HepG2 (cell line): Measurements from ENCODE around the gene VAC14. TPM values are rescaled to one million over a fixed set of nuclear protein-coding genes. Genes with fewer than 3 reads are reported as not detected.

Experiments
- ATAC-seq: fragments of 200-7000 bp; cut with Tn5 transposase; 3 replicates; pipeline ENCODE4 v1.9.1; 2020; ENCODE audit warnings: mild to moderate bottlenecking, moderate library complexity
- BruUV-seq: library from RNA; stranded (reverse); fragments of 400-500 nt; replicated peaks from 2 replicates; lab custom pipeline; 2021; lab: Mats Ljungman, UMichigan
- CTCF ChIA-PET: fragments of 300-600 bp; formaldehyde crosslinking; extraction: SDS; loops from one replicate; lab custom pipeline; 2021; ENCODE audit warnings: low total read pairs, inconsistent platforms, low intra/inter-chr PET ratio; lab: Yijun Ruan, JAX
- POLR2A ChIA-PET: fragments of 350-600 bp; sonication (Branson Sonifier 250); formaldehyde crosslinking; loops from one replicate; lab custom pipeline; 2020; ENCODE audit warnings: antibody characterized with exemption, inconsistent platforms; lab: Yijun Ruan, JAX
- DNase-seq: peaks from one replicate; pipeline ENCODE4 v3.0.0-alpha.2; 2015; ENCODE audit warnings: low spot score
- FAIRE-seq: peaks from 3 replicates; lab custom pipeline; 2011; peaks lifted over from hg19 to GRCh38; lab: Jason Lieb, UNC
- H2AFZ ChIP-seq: one replicate; pipeline ENCODE4 v1.6.1; 2011; ENCODE audit warnings: low read length, inconsistent platforms
- H3K27ac ChIP-seq: fragments of 300-600 bp; 3 replicates; pipeline ENCODE4 v1.8.0; 2011; ENCODE audit warnings: mixed run types, mild to moderate bottlenecking, mixed read lengths, low read length, inconsistent platforms; ENCODE audit not compliant: insufficient read depth; ENCODE audit errors: extremely low read length
- H3K27me3 ChIP-seq, 2 experiments: fragments of 200-600 bp in 1 of 2; 2 replicates in 1 of 2; 3 replicates in 1 of 2; pipeline versions ENCODE4 v1.6.0 to v1.8.0; 2011; ENCODE audit warnings: low read length in 2 of 2, mild to moderate bottlenecking in 2 of 2, moderate library complexity in 2 of 2, inconsistent platforms in 1 of 2; ENCODE audit not compliant: insufficient read depth in 2 of 2, control insufficient read depth in 1 of 2
- H3K36me3 ChIP-seq, 2 experiments: fragments of 200-600 bp in 1 of 2; replicated peaks in 1 of 2; 2 replicates in 1 of 2; 3 replicates in 1 of 2; pipeline versions ENCODE4 v1.5.1 to v1.8.0; 2011; ENCODE audit warnings: low read length in 2 of 2, inconsistent platforms in 1 of 2; ENCODE audit not compliant: insufficient read depth in 2 of 2, control insufficient read depth in 1 of 2
- H3K4me1 ChIP-seq: 2 replicates; pipeline ENCODE4 v1.5.1; 2012; ENCODE audit warnings: low read length, inconsistent platforms; ENCODE audit not compliant: insufficient read depth
- H3K4me2 ChIP-seq: 2 replicates; pipeline ENCODE4 v1.6.0; 2011; ENCODE audit warnings: low read depth, low read length, inconsistent platforms
- H3K4me3 ChIP-seq, 3 experiments: fragments of 200-600 bp in 1 of 3; sonication (generic), shearing (Covaris generic) in 1 of 3; replicated peaks in 1 of 3; 2 replicates each; pipeline ENCODE4 v1.5.1; 2011 to 2016; ENCODE audit warnings: low read length in 3 of 3, inconsistent platforms in 2 of 3, low read depth in 2 of 3, mild to moderate bottlenecking in 2 of 3, control low read depth in 1 of 3, mixed read lengths in 1 of 3; ENCODE audit not compliant: insufficient read depth in 1 of 3
- H3K79me2 ChIP-seq: one replicate; pipeline ENCODE4 v1.6.1; 2011; ENCODE audit warnings: low read length, inconsistent platforms; ENCODE audit not compliant: insufficient read depth
- H3K9ac ChIP-seq: 2 replicates; pipeline ENCODE4 v1.6.0; 2011; ENCODE audit warnings: mild to moderate bottlenecking, low read depth, low read length, inconsistent platforms; ENCODE audit not compliant: insufficient read depth
- H3K9me3 ChIP-seq: 2 replicates; pipeline ENCODE4 v1.5.1; 2012; ENCODE audit warnings: mild to moderate bottlenecking, low read length
- H4K20me1 ChIP-seq: 2 replicates; pipeline ENCODE4 v1.6.0; 2011; ENCODE audit warnings: inconsistent platforms, mild to moderate bottlenecking, low read length, moderate library complexity; ENCODE audit not compliant: insufficient read depth
- BRD4 ChIP-seq: sonication (generic); formaldehyde crosslinking; IDR thresholded peaks from 2 replicates; pipeline ENCODE4 v1.4.0; 2020; ENCODE audit warnings: missing genetic modification reagents
- EP300 ChIP-seq, 3 experiments: sonication (generic) in 1 of 3; formaldehyde crosslinking in 1 of 3; IDR thresholded peaks; 2 replicates each; pipeline versions ENCODE4 v1.5.1 to v1.6.1; 2011 to 2020; ENCODE audit warnings: low read depth in 2 of 3, low read length in 2 of 3, borderline replicate concordance in 1 of 3, improper control_type of control experiment in 1 of 3, mild to moderate bottlenecking in 1 of 3, missing genetic modification reagents in 1 of 3, moderate library complexity in 1 of 3
- KDM4B ChIP-seq: sonication (generic); formaldehyde crosslinking; IDR thresholded peaks from 2 replicates; pipeline ENCODE4 v1.4.0; 2020; ENCODE audit warnings: missing genetic modification reagents
- NRL ChIP-seq: sonication (generic); formaldehyde crosslinking; IDR thresholded peaks from 2 replicates; pipeline ENCODE4 v1.5.0; 2020; ENCODE audit warnings: missing genetic modification reagents, mild to moderate bottlenecking, moderate library complexity, borderline replicate concordance
- SALL2 ChIP-seq: sonication (generic); formaldehyde crosslinking; IDR thresholded peaks from 2 replicates; pipeline ENCODE4 v1.8.1; 2023; ENCODE audit warnings: mild to moderate bottlenecking, missing genetic modification reagents, inconsistent platforms
- TAF1 ChIP-seq: sonication (generic); formaldehyde crosslinking; IDR thresholded peaks from 2 replicates; pipeline ENCODE4 v1.4.0; 2020; ENCODE audit warnings: missing genetic modification reagents
- ZFP41 ChIP-seq: sonication (generic); formaldehyde crosslinking; IDR thresholded peaks from 2 replicates; pipeline ENCODE4 v1.4.0; 2020; ENCODE audit warnings: mild to moderate bottlenecking, missing genetic modification reagents, borderline replicate concordance
- ZFP90 ChIP-seq: sonication (generic); formaldehyde crosslinking; IDR thresholded peaks from 2 replicates; pipeline ENCODE4 v1.8.0; 2022; ENCODE audit warnings: missing genetic modification reagents, mild to moderate bottlenecking, inconsistent platforms, borderline replicate concordance
- ZNF839 ChIP-seq: sonication (generic); formaldehyde crosslinking; IDR thresholded peaks from 2 replicates; pipeline ENCODE4 v1.4.0; 2020; ENCODE audit warnings: missing genetic modification reagents, mild to moderate bottlenecking, borderline replicate concordance
- WGBS: methylation state at CpG from one replicate; pipeline ENCODE4 v1.1.6; 2017; ENCODE audit warnings: low lambda C conversion rate; 5-methylcytosine and 5-hydroxymethylcytosine counted together
- in situ Hi-C: cut with HindIII; loops from 2 replicates; pipeline ENCODE4 v1.10.0; 2017; ENCODE audit warnings: low pct_unique_long_range_greater_than_20kb; ENCODE audit not compliant: extremely low pct_ligation_motif_present
- intact Hi-C: fragments of 100-400 bp; cut with micrococcal nuclease; formaldehyde crosslinking; loops from one replicate; pipeline ENCODE4 v1.10.0; 2022; ENCODE audit not compliant: unreplicated experiment
- polyA plus RNA-seq, 8 experiments: library from polyadenylated mRNA; depleted of rRNA in 3 of 8; stranded (reverse) in 7 of 8; unstranded in 1 of 8; fragments of >200 nt; fragmentation: Illumina TruSeq in 4 of 8; extraction: Trizol in 4 of 8; gene quantifications; 2 replicates each; pipeline versions ENCODE4 v1.2.1 to v1.2.3, GENCODE V29; 2011 to 2016; ENCODE audit warnings: low read depth in 4 of 8, missing spikeins in 1 of 8, mixed read lengths in 1 of 8; ENCODE audit not compliant: insufficient read depth in 1 of 8
- total RNA-seq, 5 experiments: library from RNA; depleted of rRNA; stranded (reverse); fragments of >200 nt; fragmentation: Illumina TruSeq; extraction: Trizol; gene quantifications; 2 replicates each; pipeline ENCODE4 v1.2.3, GENCODE V29; 2016; ENCODE audit warnings: low read depth in 1 of 5

Gene VAC14
- total and polyA plus RNA-seq, 2 of the 13 experiments (the other 11 are each of a cell fraction or from before 2014, with no cell fraction given), result 23.5 to 24.6 TPM

- H3K4me2 ChIP-seq, result no peak overlapping the region
- no peak overlapping the region for H3K4me3 ChIP-seq
- peaks cover 12% of the 10 kb centered on the region for H3K4me1 ChIP-seq
- no TSS peak for BruUV-seq
- H3K36me3 ChIP-seq, result peaks cover 31 to 66% of the 10 kb centered on the region in 2 experiments
- in situ Hi-C loops, result no loop called here
- H4K20me1 ChIP-seq, result no peaks in the 10 kb centered on the region
- FAIRE-seq (no peak), ATAC-seq (no peak), DNase-seq (no peak)
- ChIA-PET POLR2A (interaction anchor here (0.7 to 2.6 kb wide), 14 partner anchors 9 to 116 kb away, joined by 3 to 32 read pairs (median 5); partner anchors contain the start of gene MTSS2), CTCF (interaction anchor here (0.8 to 2.6 kb wide), 6 partner anchors 32 to 125 kb away, joined by 6 to 21 read pairs (median 14); no protein-coding TSS in a partner anchor)
- TF ChIP-seq ZNF839 (CRISPR knock-in tag) (0 out of 2 replicates have a peak, but pooled peaks have one; percentile 27), ZFP90 (CRISPR knock-in tag) (no peak), SALL2 (CRISPR knock-in tag) (0 out of 2 replicates have a peak, but pooled peaks have one; percentile 23), KDM4B (CRISPR knock-in tag) (0 out of 2 replicates have a peak, but pooled peaks have one; percentile 10), NRL (CRISPR knock-in tag) (0 out of 2 replicates have a peak, but pooled peaks have one; percentile 23), EP300 (IDR thresholded peaks at IDR 0.05; ENCODE audit: low read depth in 2 of 2, low read length in 2 of 2) (no peak), EP300 (CRISPR knock-in tag; IDR thresholded peaks at IDR 0.05; ENCODE audit: borderline replicate concordance) (0 out of 2 replicates have a peak, but pooled peaks have one; percentile 27), TAF1 (CRISPR knock-in tag) (0 out of 2 replicates have a peak, but pooled peaks have one; percentile 1), BRD4 (CRISPR knock-in tag) (no peak), ZFP41 (CRISPR knock-in tag) (no peak)
- H3K9me3 ChIP-seq, result no peaks in the 10 kb centered on the region
- intact Hi-C loops, result loop anchor here (2.0 kb wide), 1 partner anchor 31 kb away; no protein-coding TSS in a partner anchor
- H3K9ac ChIP-seq, result no peak overlapping the region
- H2AFZ ChIP-seq, result no peak overlapping the region
- H3K79me2 ChIP-seq, result no peaks in the 10 kb centered on the region
- H3K27ac ChIP-seq, result no peak overlapping the region
- H3K27me3 ChIP-seq, result no peaks in the 10 kb centered on the region
- 100% methylated on average over 9 of the region's 9 CpGs for WGBS
Measured at GRCh38 chr16:70770291-70770625, 30.7 kb downstream of the VAC14 start.
